ENCODE results near the gene MYO9B. TPM values are rescaled to one million over a fixed set of nuclear protein-coding genes. Genes with fewer than 3 reads are reported as not detected.

The MYO9B gene
- total RNA-seq, 1 donor from 2014 or later: 100 TPM

- peaks cover 38% of the 10 kb centered on the region for H3K4me1 ChIP-seq
- intact Hi-C loops (cut with DNase I): no loop called here
- TF ChIP-seq POLR2AphosphoS5 (IDR thresholded peaks at IDR 0.05; ENCODE audit: insufficient read depth in 1 of 2, low read depth in 1 of 2): no peak
- no peak for TF ChIP-seq POLR2A (IDR thresholded peaks at IDR 0.05)
- no peak for TF ChIP-seq CTCF (IDR thresholded peaks at IDR 0.05)
- peaks cover 0 to 25% of the 10 kb centered on the region in 2 donors for H3K36me3 ChIP-seq
- no peaks in the 10 kb centered on the region for H3K9me3 ChIP-seq
- DNase-seq (ENCODE audit: extremely low spot score in 2 of 2): no peak
- no peak overlapping the region for H3K4me3 ChIP-seq
- H3K27me3 ChIP-seq: no peaks in the 10 kb centered on the region
- H3K27ac ChIP-seq: peak overlapping the region; percentile 76
Observed at GRCh38 chr19:17236811-17237543, 161.4 kb downstream of the MYO9B start.

- peaks cover 49% of the 10 kb centered on the region for H3K4me1 ChIP-seq
- no peak for TF ChIP-seq POLR2AphosphoS5 (IDR thresholded peaks at IDR 0.05; ENCODE audit: insufficient read depth in 1 of 2, low read depth in 1 of 2)
- no peak for TF ChIP-seq CTCF (IDR thresholded peaks at IDR 0.05)
- TF ChIP-seq POLR2A (IDR thresholded peaks at IDR 0.05): no peak
- no peak for DNase-seq (ENCODE audit: extremely low spot score in 2 of 2)
- no peaks in the 10 kb centered on the region for H3K27me3 ChIP-seq
- H3K9me3 ChIP-seq: no peaks in the 10 kb centered on the region
- H3K27ac ChIP-seq: no peak overlapping the region
- H3K36me3 ChIP-seq: peaks cover 0 to 15% of the 10 kb centered on the region in 2 donors
- no peak overlapping the region for H3K4me3 ChIP-seq
- intact Hi-C loops (cut with DNase I): no loop called here
Observed at GRCh38 chr19:17237747-17238706, 162.4 kb downstream of the MYO9B start.

- intact Hi-C loops (cut with DNase I): no loop called here
- peaks cover 55% of the 10 kb centered on the region for H3K4me1 ChIP-seq
- no peak overlapping the region for H3K27ac ChIP-seq
- no peaks in the 10 kb centered on the region for H3K9me3 ChIP-seq
- DNase-seq (ENCODE audit: extremely low spot score in 2 of 2): no peak
- H3K4me3 ChIP-seq: no peak overlapping the region
- peaks cover 0 to 15% of the 10 kb centered on the region in 2 donors for H3K36me3 ChIP-seq
- no peaks in the 10 kb centered on the region for H3K27me3 ChIP-seq
- no peak for TF ChIP-seq POLR2A (IDR thresholded peaks at IDR 0.05)
- TF ChIP-seq CTCF (IDR thresholded peaks at IDR 0.05): no peak
- TF ChIP-seq POLR2AphosphoS5 (IDR thresholded peaks at IDR 0.05; ENCODE audit: insufficient read depth in 1 of 2, low read depth in 1 of 2): no peak
Observed at GRCh38 chr19:17240062-17240752, 164.6 kb downstream of the MYO9B start.

GRCh38 chr19:17240826-17241399 is 165.3 kb downstream of the MYO9B start:
- TF ChIP-seq POLR2AphosphoS5 (IDR thresholded peaks at IDR 0.05; ENCODE audit: insufficient read depth in 1 of 2, low read depth in 1 of 2): no peak
- TF ChIP-seq CTCF (IDR thresholded peaks at IDR 0.05): no peak
- no peak for TF ChIP-seq POLR2A (IDR thresholded peaks at IDR 0.05)
- Histone ChIP-seq H3K36me3 (peaks cover 0 to 15% of the 10 kb centered on the region in 2 donors), H3K27me3 (no peaks in the 10 kb centered on the region), H3K27ac (no peak overlapping the region), H3K9me3 (no peaks in the 10 kb centered on the region), H3K4me3 (no peak overlapping the region), H3K4me1 (peaks cover 49% of the 10 kb centered on the region)
- intact Hi-C loops (cut with DNase I): no loop called here
- no peak for DNase-seq (ENCODE audit: extremely low spot score in 2 of 2)

Data from vagina (tissue), 2 donors.